ENCODE results near the gene ZDHHC9.

ZDHHC9 gene

DNA sequence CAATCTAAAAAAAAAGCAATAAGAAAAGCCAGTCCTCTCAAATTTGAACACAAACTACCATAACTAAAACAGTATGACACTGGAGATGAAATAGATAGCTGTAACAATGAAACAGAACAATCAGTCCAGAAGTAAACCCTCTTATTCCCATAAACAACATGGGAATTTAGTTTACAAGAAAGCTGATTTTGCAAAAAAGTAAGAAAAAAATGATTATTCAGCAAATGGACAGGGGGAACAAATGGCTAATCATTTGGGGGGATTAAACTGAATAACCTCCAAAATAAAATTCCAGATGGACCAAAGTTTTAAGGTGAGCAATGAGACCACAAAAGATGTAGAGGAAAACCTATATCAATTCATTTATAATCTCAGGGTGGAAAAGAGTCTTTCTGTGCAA, 80.0 kb downstream of the ZDHHC9 start:
- no peak overlapping the region for H3K4me3 ChIP-seq (ENCODE audit: low read depth in 1 of 2, low read length in 2 of 2)
- peak overlapping the region; percentile 59 for H3K27ac ChIP-seq (ENCODE audit: low read length)
- DNase-seq (no peak), ATAC-seq (ENCODE audit: insufficient read depth, low read depth) (no peak)
- H3K4me1 ChIP-seq (ENCODE audit: insufficient read depth, low read length) = peaks cover 75% of the 10 kb centered on the region
- H3K27me3 ChIP-seq (ENCODE audit: insufficient read depth, low read length, poor library complexity) = no peaks in the 10 kb centered on the region
- H3K9me3 ChIP-seq (ENCODE audit: insufficient read depth, low read length, severe bottlenecking) = no peaks in the 10 kb centered on the region
- no peaks in the 10 kb centered on the region for H3K36me3 ChIP-seq (ENCODE audit: insufficient read depth, low read length)
- H3K4me2 ChIP-seq (ENCODE audit: insufficient read depth, low read length) = no peak overlapping the region
- no peak overlapping the region for H2AFZ ChIP-seq (ENCODE audit: low read depth, low read length)
- H4K20me1 ChIP-seq (ENCODE audit: insufficient read depth, low read length) = no peaks in the 10 kb centered on the region
- TF ChIP-seq, protein P1, sequence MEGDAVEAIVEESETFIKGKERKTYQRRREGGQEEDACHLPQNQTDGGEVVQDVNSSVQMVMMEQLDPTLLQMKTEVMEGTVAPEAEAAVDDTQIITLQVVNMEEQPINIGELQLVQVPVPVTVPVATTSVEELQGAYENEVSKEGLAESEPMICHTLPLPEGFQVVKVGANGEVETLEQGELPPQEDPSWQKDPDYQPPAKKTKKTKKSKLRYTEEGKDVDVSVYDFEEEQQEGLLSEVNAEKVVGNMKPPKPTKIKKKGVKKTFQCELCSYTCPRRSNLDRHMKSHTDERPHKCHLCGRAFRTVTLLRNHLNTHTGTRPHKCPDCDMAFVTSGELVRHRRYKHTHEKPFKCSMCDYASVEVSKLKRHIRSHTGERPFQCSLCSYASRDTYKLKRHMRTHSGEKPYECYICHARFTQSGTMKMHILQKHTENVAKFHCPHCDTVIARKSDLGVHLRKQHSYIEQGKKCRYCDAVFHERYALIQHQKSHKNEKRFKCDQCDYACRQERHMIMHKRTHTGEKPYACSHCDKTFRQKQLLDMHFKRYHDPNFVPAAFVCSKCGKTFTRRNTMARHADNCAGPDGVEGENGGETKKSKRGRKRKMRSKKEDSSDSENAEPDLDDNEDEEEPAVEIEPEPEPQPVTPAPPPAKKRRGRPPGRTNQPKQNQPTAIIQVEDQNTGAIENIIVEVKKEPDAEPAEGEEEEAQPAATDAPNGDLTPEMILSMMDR (IDR thresholded peaks at IDR 0.05; ENCODE audit: borderline replicate concordance, extremely low read depth, low read length, poor library complexity, severe bottlenecking) = no peak
- no peak for TF ChIP-seq EZH2 (IDR thresholded peaks at IDR 0.05; ENCODE audit: borderline replicate concordance, low read depth, low read length, severe bottlenecking)
- no peak overlapping the region for H3K9ac ChIP-seq (ENCODE audit: low read depth, low read length)
- H3K79me2 ChIP-seq (ENCODE audit: insufficient read depth, low read length) = peaks cover 6% of the 10 kb centered on the region; the same call in 1 of the 2 replicates

DNA sequence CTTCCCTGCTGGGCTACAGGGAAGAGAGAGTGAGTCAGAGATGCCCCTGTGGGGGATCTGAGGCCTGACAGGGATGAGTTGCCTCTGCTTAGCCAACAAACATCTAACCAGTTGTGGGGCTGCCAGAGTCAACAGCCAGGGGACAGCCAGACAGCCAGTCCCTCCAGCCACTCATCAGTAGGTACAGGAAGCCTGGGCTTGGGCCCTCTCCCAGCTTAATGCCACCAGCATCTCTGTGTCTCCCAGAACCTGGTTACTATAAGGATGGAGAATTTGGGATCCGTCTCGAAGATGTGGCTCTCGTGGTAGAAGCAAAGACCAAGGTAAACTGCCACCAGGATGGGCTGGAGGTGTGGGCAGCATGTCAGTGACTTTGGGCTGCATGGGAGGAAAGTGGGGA, 81.2 kb downstream of the ZDHHC9 start:
- Histone ChIP-seq H3K27ac (ENCODE audit: low read length) (peak overlapping the region; percentile 93), H2AFZ (ENCODE audit: low read depth, low read length) (no peak overlapping the region), H3K4me2 (ENCODE audit: insufficient read depth, low read length) (no peak overlapping the region), H3K36me3 (ENCODE audit: insufficient read depth, low read length) (no peaks in the 10 kb centered on the region), H3K9ac (ENCODE audit: low read depth, low read length) (no peak overlapping the region), H4K20me1 (ENCODE audit: insufficient read depth, low read length) (no peaks in the 10 kb centered on the region), H3K27me3 (ENCODE audit: insufficient read depth, low read length, poor library complexity) (no peaks in the 10 kb centered on the region), H3K4me1 (ENCODE audit: insufficient read depth, low read length) (peaks cover 73% of the 10 kb centered on the region), H3K9me3 (ENCODE audit: insufficient read depth, low read length, severe bottlenecking) (no peaks in the 10 kb centered on the region), H3K4me3 (ENCODE audit: low read depth in 1 of 2, low read length in 2 of 2) (no peak overlapping the region), H3K79me2 (ENCODE audit: insufficient read depth, low read length) (no peaks in the 10 kb centered on the region; the same call in 1 of the 2 replicates)
- TF ChIP-seq, protein P1 (IDR thresholded peaks at IDR 0.05; ENCODE audit: borderline replicate concordance, extremely low read depth, low read length, poor library complexity, severe bottlenecking) = no peak
- TF ChIP-seq EZH2 (IDR thresholded peaks at IDR 0.05; ENCODE audit: borderline replicate concordance, low read depth, low read length, severe bottlenecking) = no peak
- ATAC-seq (ENCODE audit: insufficient read depth, low read depth) = no peak
- DNase-seq = no peak

DNA sequence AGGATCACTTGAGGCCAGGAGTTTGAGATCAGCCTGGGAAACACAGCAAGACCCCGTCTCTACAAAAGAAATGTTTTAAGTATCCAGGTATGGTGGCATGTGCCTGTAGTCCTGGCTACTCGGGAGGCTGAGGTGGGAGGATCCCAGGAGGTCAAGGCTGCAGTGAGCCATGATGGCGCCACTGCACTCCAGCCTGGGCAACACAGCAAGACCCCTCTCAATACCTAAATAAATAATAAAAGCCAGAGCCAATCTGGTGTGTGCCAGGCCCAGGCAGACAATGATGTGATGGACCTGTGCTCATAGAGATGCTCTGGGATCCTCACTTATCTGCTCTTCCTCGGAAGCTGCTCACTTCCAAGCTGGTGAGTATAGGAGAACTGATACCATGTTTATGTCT, 82.1 kb downstream of the ZDHHC9 start:
- Histone ChIP-seq H3K79me2 (ENCODE audit: insufficient read depth, low read length) (peaks cover 3% of the 10 kb centered on the region; the same call in 1 of the 2 replicates), H3K27ac (ENCODE audit: low read length) (peak overlapping the region; percentile 93), H3K4me2 (ENCODE audit: insufficient read depth, low read length) (no peak overlapping the region), H3K9ac (ENCODE audit: low read depth, low read length) (no peak overlapping the region), H2AFZ (ENCODE audit: low read depth, low read length) (no peak overlapping the region), H3K9me3 (ENCODE audit: insufficient read depth, low read length, severe bottlenecking) (no peaks in the 10 kb centered on the region), H3K4me3 (ENCODE audit: low read depth in 1 of 2, low read length in 2 of 2) (no peak overlapping the region), H3K4me1 (ENCODE audit: insufficient read depth, low read length) (peaks cover 71% of the 10 kb centered on the region), H3K36me3 (ENCODE audit: insufficient read depth, low read length) (no peaks in the 10 kb centered on the region), H3K27me3 (ENCODE audit: insufficient read depth, low read length, poor library complexity) (no peaks in the 10 kb centered on the region), H4K20me1 (ENCODE audit: insufficient read depth, low read length) (no peaks in the 10 kb centered on the region)
- DNase-seq (no peak), ATAC-seq (ENCODE audit: insufficient read depth, low read depth) (no peak)
- no peak for TF ChIP-seq EZH2 (IDR thresholded peaks at IDR 0.05; ENCODE audit: borderline replicate concordance, low read depth, low read length, severe bottlenecking)
- TF ChIP-seq, protein P1 (IDR thresholded peaks at IDR 0.05; ENCODE audit: borderline replicate concordance, extremely low read depth, low read length, poor library complexity, severe bottlenecking) = no peak

DNA sequence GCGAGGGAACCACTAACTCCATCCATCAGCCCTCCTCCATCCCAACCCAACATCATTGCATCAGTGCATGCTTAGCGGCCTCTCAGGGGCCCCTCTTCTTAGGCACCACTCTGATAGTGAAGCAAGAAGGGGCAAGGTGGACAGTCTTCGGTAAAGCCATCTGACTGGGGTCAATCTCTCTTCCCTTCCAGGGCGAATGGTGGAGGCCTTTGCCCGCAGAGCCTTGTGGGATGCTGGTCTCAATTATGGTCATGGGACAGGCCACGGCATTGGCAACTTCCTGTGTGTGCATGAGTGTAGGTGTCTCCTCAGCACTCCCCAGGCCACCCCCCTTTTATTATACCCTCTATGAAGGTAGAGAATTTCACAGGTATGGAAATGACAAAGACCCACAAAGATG, 82.7 kb downstream of the ZDHHC9 start:
- H4K20me1 ChIP-seq (ENCODE audit: insufficient read depth, low read length) = no peaks in the 10 kb centered on the region
- no peak for ATAC-seq (ENCODE audit: insufficient read depth, low read depth)
- H3K27me3 ChIP-seq (ENCODE audit: insufficient read depth, low read length, poor library complexity) = no peaks in the 10 kb centered on the region
- H3K79me2 ChIP-seq (ENCODE audit: insufficient read depth, low read length) = peaks cover 3% of the 10 kb centered on the region; the same call in 1 of the 2 replicates
- H3K4me1 ChIP-seq (ENCODE audit: insufficient read depth, low read length) = peaks cover 72% of the 10 kb centered on the region
- TF ChIP-seq, protein P1 (IDR thresholded peaks at IDR 0.05; ENCODE audit: borderline replicate concordance, extremely low read depth, low read length, poor library complexity, severe bottlenecking) = no peak
- no peak for TF ChIP-seq EZH2 (IDR thresholded peaks at IDR 0.05; ENCODE audit: borderline replicate concordance, low read depth, low read length, severe bottlenecking)
- peak overlapping the region; percentile 93 for H3K27ac ChIP-seq (ENCODE audit: low read length)
- H2AFZ ChIP-seq (ENCODE audit: low read depth, low read length) = no peak overlapping the region
- no peak overlapping the region for H3K4me3 ChIP-seq (ENCODE audit: low read depth in 1 of 2, low read length in 2 of 2)
- H3K9me3 ChIP-seq (ENCODE audit: insufficient read depth, low read length, severe bottlenecking) = no peaks in the 10 kb centered on the region
- H3K36me3 ChIP-seq (ENCODE audit: insufficient read depth, low read length) = no peaks in the 10 kb centered on the region
- no peak overlapping the region for H3K9ac ChIP-seq (ENCODE audit: low read depth, low read length)
- no peak for DNase-seq
- H3K4me2 ChIP-seq (ENCODE audit: insufficient read depth, low read length) = no peak overlapping the region
